ENCODE data around the gene KIF3C.
"Not testable (repeated sequence)": the region's sequence is repeated elsewhere in the genome, so short reads cannot be mapped to it uniquely, and the experiment has no call there.

The KIF3C gene

DNA sequence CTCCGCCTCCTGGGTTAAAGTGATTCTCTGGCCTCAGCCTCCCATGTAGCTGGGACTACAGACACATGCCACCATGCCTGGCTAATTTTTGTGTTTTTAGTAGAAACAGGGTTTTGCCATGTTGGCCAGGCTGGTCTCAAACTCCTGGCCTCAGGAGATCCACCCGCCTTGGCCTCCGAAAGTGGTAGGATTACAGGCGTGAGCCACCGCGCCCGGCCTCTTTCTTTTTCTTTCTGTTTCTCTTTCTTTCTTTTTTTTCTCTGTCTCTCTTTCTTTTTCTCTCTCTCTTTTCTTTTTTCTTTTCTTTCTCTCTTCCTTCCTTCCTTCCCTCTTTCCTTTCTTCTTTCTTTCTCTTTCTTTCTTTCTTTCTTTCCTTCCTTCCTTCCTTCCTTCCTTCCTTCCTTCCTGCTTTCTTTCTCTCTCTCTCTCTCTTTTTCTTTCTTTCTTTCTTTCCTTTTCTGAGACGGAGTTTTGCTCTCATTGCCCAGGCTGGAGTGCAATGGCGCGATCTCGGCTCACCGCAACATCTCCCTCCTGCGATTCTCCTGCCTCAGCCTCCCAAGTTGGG is 16.6 kb upstream of the KIF3C start:
- DNase-seq, result not testable (repeated sequence)

DNA sequence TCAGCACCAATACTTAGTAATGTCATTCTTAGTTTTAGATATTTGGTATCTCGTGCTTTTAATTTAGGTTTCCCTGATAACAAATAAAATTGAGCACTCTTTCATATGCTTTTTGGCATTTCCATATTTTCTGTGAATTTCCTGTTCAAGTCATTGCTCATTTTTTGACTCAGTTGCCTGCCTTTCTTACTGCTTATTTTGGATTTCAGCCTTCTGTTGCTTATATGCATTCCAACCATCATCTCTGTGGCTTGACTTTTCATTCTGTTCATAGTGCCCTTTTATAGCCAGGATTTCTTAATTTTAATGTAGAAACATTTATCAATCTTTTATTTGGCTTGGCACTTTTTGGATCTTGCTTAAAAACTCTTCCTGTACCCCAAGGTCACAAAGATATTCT is 14.5 kb upstream of the KIF3C start:
- DNase-seq, result no peak

DNA sequence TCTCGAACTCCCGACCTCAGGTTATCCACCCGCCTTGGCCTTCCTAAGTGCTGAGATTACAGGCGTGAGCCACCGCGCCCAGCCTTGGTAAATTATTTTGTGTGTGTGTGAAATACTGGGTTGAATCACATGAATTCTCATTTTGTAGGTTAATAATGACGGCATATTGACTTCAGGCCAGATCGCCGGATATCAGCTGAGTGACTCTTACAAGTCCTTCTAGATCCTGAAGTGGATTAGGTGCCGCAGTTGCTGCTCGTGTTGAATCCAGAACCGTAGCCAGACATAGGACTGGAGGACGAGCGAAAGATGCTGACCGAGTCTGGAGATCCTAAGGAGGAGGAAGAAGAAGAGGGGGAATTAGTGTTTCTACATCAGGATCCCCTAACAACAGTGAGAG is 12.2 kb upstream of the KIF3C start:
- DNase-seq, result no peak

DNA sequence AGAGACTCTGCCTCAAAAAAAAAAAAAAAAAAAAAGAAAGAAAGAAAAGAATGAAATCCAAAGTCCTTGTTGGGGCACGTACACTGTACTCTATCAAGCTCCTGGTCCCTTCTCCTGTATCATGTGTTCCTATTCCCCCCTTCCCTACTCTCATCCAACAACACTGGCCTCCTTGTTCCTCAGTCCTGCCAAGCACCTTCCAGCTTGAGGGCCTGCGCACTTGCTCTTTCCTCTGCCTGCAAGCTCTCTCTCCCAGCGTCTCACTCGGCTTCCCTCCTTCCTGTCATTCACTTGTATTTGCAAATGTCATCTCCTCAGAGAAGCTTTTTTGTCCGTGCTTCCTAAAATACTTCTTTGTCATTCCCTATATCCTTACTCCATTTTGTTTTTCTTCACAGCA is 10.8 kb upstream of the KIF3C start:
- no peak for DNase-seq

DNA sequence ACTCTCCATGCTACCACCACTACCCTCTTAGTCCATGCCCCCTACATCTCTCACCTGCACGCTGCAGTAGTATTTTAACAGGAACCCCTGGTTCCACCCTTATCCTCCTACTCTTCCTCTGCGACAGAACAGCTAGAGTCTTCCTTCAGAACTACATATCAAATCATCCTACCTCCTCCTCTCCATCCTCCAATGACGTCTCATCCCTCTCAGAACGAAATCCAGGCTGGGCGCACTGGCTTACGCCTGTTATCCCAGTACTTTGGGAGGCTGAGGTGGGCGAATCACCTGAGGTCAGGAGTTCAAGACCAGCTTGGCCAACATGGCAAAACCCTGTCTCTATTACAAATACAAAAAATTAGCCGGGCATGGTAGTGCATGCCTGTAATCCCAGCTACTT is 10.3 kb upstream of the KIF3C start:
- no peak for DNase-seq

DNA sequence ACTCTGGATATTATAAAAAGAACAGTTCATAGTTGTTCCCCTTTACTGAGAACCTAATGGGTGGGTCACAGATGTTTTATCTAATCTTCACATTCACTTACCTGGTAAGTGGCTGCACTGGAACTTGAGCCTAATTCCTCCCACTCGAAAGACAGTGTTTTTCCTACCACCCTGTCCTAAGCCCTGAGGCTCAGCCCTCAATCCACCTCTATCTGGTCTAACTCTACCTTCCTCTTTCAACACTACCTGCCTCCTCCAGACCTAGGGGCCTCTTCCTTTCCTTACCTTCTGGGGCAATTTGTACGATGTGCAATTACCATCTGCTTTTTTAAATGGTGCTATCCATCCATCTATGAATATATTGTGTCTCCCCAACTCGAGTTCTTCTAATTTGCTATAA is 9.7 kb upstream of the KIF3C start:
- no peak for DNase-seq

DNA sequence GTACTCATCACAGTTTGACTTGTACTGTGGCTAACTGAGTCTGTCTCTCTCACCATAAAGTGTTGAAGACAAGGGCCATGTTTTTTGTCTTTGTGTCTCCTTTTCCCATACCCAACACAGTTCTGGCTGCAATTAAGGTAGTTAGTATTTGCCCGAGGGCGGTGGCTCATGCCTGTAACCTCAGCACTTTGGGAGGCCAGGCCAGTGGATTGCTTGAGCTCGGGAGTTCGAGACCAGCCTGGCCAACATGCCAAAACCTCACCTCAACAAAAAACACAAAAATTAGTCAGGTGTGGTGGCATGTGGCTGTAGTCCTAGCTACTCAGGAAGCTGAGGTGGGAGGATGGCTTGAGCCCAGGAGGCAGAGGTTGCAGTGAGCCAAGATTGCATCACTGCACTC is 6.9 kb upstream of the KIF3C start:
- DNase-seq, result no peak

DNA sequence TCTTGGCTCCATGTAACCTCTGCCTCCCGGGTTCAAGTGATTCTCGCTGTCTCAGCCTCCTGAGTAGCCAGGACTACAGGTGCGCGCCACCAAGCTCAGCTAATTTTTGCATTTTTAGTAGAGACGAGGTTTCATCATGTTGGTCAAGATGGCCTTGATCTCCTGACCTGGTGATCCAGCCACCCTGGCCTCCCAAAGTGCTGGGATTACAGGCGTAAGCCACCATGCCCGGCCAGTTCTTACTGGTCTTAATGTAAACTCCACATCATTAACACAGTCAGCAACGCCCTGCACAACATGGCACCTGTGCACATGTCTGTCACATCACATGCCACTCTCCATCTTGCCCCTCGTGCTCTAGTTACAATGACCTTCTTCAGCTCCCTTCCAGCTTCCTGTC is 5.8 kb upstream of the KIF3C start:
- no peak for DNase-seq

DNA sequence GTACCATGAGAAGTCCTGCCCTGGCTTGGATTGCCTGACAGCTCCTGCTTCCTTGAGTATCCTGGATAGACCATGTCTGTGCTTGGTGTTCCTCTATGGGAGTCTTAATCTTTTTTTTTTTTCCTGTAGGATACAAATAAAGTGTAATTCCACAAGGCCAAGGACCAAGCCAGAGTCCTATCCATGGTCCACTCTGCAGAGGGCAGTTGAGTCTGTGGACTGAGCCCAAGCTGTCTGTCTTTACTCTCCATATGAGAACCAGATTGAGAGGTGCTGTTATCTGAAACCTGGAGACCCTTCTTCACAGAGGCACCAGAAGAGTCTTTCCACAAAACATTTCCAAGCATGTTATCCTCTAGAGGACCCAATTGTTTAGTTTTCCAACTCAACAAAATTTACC is 1.4 kb upstream of the KIF3C start:
- no peak for DNase-seq

DNA sequence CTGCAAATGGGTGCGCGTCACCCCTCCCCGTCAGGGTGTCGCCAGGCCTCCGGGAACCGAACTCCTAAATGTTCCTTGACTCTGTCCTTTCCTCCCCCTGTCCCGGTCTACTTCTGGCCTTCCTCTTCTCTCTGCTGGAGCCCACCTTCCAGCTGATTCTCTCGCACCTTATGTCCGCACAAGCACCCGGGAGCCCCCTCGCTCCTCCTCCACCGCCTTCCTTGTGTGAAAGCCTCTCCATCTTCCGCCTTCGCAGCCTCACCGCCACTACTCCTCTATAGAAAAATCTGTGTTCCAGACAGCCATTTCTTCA is 627 bp upstream of the KIF3C start:
- no peak for DNase-seq

DNA sequence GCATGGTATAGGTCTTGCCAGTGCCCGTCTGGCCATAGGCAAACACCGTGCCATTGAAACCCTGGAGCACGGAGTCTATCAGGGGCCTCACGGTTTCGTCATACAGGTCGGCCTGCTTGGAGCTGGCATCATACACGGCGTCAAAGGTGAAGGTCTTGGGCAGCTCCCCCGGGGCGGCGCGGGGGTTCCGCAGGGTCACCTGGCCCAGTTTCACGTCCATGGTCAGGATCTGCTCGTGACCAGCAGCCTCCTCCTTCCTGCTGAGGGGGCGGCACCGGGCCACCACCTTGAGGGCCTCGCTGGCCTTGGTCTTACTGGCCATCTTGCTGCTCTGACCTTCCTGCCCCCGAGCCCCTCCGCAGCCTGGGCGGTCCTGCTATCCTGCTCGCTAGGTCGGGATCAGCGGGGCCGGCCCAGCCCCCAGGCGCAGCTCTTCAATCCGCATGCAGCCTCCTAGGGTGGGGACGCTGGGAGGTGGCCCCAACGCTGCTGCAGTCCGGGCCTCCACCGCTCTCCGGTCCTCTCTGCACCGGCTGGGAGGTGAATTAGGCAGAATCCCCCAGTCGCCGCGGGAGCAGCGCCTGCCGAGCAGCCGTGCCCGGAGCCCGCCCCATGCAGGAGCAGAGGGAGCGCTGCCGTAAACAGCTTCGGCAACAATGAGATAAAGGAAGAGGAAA is 563 bp downstream of the KIF3C start:
- no peak for DNase-seq

DNA sequence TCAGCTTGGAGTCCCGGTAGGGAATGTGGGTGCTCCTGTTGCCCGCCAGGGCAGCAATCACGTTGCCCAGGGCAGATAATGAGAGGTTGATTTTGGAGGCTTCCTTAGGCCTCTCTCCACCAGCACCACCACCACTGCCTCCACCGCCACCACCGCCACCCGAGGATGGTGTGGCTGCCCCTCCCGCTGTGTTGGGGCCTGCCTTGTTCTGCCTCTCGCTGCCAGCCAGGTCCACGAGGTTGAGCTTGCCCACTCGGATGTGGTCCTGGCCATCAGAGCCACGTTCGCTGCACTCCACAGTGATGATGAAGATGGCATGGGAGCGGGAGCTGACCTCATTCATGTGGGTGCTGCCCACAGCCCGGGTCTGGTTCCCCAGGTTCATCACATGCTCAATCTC is 1.3 kb downstream of the KIF3C start:
- DNase-seq, result no peak

DNA sequence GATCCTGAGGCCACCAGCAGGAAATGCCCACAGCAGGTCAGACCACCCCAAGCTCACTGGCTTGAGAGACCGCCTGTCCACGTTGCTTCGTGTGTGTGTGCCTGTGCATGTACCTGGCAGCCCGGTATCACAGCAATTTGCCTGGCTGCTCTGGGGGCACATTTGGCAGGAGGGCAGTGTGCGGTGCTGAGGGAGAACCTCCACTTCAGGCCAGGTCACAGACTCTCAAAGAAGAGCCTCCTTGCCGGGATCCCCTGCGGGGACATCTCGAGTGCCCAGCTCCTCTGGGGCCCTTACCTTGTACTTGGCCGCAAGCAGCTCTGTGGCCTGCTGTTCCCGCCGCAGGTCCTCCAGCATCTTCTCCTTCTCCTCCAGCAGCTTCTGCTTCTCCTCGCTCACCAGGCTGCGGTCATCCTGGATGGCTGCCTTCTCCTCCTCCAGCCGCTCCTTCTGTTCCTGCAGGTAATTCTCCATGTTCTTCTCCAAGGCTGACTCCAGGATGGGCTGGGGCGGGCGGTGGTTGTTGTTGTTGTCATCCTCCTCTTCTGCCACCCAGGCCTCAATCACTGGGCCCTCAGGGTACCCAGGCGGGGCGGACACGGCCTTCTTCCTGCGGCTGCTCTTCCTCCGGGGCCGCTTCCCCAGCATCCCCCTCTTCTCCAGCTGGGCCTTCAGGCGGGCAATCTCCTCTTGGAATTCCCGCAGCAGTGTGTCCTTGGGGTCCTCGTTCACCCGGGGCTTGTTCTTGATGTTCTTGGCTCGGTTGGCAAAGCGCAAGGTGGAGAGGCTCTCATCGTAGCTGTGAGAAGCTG is 2.0 kb downstream of the KIF3C start:
- no peak for DNase-seq

DNA sequence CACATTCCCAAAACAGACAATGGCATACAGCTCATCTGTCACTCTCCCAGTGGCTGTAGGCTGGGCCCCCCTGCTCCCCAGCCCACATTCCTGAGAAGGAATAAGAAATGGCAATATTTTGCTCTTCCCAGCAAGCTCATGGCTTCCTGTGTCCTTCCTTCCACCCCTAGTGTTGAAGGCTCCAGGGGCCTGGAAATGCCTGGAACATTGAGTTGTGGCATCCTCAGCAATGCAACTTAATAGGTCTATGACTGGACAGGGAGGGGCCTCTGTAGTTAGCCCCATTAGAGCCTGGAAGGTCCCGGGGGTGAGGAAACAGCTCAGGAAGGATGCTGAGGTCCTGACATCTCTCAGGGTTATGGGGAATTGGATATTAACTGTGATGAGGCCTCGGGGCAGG is 3.3 kb downstream of the KIF3C start:
- DNase-seq, result no peak

DNA sequence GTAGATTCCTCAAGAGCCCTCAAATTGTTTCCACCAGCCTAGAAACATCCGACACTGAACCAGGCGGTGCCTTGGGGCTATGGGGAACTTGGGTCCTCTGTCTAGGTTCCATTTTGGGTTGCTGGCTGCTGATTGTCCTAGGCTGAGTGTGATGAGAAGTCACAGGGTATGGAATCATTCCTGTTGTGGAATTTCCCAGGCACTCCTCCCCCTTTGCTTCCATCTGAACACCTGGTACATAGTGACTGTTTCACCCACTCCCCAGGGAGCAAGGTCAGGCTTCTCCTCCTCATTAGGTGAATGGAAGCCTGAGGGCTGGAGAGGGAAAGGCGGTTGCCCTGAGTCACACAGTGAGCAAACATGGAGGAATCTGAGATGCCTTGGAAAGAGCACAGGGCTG is 4.5 kb downstream of the KIF3C start:
- DNase-seq, result no peak

DNA sequence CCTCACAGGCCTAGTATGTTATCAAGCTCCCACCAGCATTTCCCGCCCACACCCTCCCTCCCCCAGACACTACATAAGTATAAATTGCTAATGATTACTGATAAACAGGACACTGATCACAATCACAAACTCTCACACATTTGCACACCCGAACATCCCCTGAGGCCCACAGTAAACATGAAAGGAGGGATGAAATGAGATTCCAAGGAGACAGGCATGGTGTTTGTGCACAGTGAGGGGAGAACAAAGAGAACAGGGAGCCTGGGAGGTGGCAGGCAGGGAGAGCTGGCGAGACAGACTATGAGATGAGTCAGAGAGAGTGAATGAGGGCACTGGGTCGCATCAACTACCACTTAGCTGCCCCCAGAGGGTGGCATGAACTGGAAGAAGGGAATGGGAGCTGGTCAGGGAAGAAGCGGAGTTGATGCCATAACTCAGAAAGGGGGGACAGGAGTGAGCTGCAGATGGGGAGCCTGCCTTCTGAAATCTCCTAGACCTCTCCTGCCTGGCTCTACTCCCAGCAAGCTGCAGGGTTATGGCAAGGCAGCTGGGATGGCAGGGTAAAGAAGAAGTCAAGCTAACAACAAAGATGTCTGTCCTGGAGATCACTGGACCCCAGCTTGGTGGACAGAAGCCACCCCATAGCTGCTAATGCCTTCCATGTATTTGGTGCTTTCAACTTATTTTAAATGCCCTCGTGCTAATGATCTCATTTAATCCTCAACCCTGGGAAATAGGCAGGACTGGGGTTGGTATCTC is 5.1 kb downstream of the KIF3C start:
- DNase-seq, result no peak

DNA sequence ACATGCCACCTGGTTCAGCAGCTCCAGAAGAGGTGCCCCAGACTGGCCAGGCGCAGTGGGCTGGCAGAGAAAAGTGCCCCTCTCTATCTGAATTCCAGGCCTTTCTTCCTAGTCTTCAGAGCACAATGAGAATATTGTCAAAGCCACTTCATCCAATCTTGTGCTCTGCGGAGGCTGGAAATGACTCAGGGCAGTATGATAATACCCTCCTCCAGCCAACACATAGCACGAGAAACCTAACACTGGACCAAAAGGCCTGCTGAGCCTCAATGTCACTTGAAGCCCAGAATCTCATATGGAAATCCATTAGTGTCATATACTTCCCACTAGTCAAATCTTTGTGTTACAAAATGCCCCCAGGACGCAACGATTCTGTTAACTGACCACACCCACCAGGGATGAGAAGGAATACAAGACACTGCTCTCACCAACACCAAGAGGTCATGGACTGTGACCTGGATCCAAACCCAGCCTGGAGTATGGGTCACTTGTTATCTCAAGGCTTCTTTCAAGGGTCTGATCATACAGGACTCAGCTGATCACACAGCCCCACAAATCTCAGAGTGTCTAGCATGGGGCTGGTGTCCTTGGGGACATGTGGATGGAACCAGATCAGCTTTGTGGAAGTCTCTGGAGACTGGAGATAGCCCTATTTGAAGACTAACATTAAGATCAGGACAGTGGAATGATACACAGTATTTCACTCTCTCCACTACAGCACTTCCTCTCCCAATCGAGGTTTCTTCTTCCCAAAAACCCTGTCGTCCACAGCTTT is 10.1 kb downstream of the KIF3C start:
- DNase-seq, result no peak

DNA sequence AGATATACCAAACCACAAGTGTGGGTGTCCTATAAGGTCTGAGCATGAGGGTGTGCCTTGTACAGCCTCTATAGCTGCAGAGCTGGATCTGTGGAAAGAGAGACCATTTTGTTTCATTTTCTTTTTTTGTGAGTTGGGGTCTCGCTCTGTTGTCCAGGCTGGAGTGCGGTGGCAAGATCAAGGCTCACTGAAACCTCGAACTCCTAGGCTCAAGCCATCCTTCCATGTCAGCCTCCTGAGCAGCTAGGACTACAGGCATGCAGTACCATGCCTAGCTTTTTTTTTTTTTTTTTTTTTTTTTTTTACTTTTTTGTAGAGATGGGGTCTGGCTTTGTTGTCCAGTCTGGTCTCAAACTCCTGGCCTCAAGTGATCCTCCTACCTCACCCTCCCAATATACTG is 10.7 kb downstream of the KIF3C start:
- DNase-seq, result no peak

DNA sequence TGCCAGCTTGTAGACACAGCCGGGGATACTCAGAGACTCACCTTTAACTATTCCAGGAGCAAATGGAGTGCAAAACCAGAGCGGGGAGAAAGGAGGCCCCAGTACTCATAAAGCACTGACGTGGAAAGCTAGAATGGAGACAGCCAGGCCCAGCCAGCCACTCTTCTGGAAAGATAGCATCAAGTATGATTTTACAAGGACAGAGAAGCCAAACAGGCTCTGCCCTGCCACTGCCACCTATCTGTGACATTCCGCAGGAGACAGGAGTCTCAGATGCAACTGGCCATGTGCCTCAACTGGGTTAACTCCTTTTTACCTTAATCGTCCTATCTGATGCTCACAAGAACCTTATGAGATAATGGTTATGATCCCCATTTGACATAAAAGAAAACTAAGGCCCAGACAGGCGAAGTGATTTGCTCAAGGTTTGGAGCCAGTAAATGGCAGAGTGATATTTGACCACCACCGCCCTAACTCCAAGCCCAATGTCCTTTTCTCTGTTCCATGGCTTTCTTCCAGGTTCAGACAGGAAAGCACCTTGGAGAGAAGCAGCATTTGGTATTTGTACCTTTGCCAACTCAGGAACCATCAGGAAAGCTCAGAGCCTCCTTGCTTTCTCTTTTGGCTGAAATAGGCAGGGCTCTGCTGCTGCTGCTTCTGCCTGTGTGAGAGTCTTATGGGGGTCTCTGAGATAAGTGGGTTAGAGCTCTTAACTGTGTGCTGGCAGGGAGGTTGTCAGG is 15.6 kb downstream of the KIF3C start:
- no peak for DNase-seq

DNA sequence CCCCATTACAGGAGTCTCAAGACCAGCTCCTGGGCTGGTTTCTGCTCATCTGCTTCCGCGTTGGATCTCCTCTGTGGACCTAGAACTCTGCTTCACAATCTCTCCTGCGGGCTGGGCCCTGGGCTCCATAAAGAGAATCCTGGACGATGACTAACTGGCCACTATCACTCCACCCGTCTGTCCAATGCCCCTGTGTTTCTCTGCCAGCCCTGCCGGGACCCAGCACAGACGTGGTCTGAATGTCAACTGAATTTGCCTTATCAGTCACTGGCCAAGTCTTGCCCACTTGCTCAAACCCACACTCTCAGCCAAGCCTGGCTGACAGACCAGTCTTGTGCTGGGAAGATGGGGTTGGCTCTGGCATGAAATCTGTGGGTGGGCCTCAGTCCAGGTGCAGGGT is 17.4 kb downstream of the KIF3C start:
- DNase-seq, result no peak

DNA sequence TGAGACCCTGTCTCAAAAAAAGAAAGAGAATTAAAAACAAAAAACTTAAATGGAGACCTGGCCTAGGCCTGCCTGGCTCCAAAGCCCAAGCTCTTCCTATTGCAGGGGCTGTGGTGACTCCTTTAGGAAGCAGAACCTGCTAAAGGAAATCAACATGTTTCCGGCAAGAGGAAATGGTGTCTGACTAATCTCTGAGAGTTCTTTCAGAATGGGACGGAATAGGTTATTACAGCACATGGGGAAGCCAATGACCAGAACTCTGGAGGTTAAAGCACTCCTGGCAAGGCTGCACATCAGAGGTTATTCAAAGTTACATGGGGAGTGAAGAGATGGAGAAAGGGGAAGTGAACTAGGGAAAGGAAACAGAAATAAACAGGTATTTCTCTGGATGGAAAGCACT is 21.4 kb downstream of the KIF3C start:
- DNase-seq, result no peak

DNA sequence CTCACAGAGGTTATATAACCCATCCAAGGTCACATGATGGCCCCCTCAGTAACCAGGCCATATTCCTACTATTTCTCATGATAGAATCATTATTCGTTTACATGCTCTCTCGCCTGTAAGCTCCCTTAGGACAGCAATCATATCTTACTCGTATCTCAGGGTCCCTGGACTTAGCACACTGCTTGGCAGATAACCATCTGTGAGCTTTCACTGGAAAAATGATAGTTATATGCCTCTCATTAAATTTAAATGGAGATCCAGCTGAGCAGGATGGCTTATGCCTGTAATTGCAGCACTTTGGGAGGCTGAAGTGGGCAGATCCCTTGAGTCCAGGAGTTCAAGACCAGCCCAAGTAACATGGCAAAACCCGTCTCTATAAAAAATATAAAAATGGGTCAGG is 21.9 kb downstream of the KIF3C start:
- DNase-seq, result no peak
